Effector memory CD4-positive, alpha-beta T cell (primary cell): ENCODE measurements around the gene INF2.
"Not testable (repeated sequence)": the region's sequence is repeated elsewhere in the genome, so short reads cannot be mapped to it uniquely, and the experiment has no call there.

ENCODE experiments used
- DNase-seq, 3 donors: peaks; one replicate each; pipeline ENCODE4 v3.0.0-alpha.2; 2020
- H3K27ac ChIP-seq: 2 replicates; pipeline ENCODE4 v1.7.0; 2013; ENCODE audit warnings: mild to moderate bottlenecking, low read length, moderate library complexity; ENCODE audit not compliant: insufficient read depth, poor library complexity, severe bottlenecking
- H3K27me3 ChIP-seq: replicated peaks from 2 replicates; pipeline ENCODE4 v1.7.0; 2013; ENCODE audit warnings: mild to moderate bottlenecking, low read length; ENCODE audit not compliant: insufficient read depth, control insufficient read depth, poor library complexity, severe bottlenecking
- H3K36me3 ChIP-seq: 2 replicates; pipeline ENCODE4 v1.7.0; 2013; ENCODE audit warnings: mild to moderate bottlenecking, low read length, moderate library complexity; ENCODE audit not compliant: control insufficient read depth, insufficient read depth
- H3K4me1 ChIP-seq: 2 replicates; pipeline ENCODE4 v1.7.0; 2013; ENCODE audit warnings: low read length, mild to moderate bottlenecking; ENCODE audit not compliant: control insufficient read depth, insufficient read depth, poor library complexity, severe bottlenecking
- H3K4me3 ChIP-seq: 2 replicates; pipeline ENCODE4 v1.7.0; 2013; ENCODE audit warnings: low read length, low read depth, mild to moderate bottlenecking; ENCODE audit not compliant: insufficient read depth, poor library complexity, severe bottlenecking
- H3K9me3 ChIP-seq: 2 replicates; pipeline ENCODE4 v1.7.0; 2013; ENCODE audit warnings: mild to moderate bottlenecking, low read length, moderate library complexity; ENCODE audit not compliant: control insufficient read depth

Gene INF2

DNA sequence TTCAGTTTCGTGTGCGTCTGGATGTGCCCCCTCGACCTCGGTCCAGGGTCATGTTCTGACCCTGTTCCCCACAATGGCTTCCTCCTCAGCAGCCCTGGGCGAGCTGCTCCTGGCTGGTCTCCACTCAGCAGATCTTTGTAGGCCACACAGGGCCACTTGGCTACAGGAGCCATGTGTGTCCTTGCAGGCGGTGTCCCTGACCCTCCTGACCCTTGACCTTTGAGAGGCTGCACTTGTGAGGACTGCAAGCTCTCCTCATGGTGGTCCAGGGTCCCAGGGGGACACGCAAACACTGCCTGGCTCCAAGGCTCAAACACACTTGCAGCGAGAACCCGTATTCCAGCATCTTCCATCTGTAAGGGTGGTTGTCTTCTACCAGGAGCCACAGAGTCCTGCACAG lies 56.0 kb downstream of the INF2 start:
- H3K4me3 ChIP-seq, result no peak overlapping the region
- H3K27me3 ChIP-seq, result no peaks in the 10 kb centered on the region
- H3K9me3 ChIP-seq, result no peaks in the 10 kb centered on the region
- DNase-seq, result no peak
- H3K4me1 ChIP-seq, result peaks cover 3% of the 10 kb centered on the region
- H3K27ac ChIP-seq, result no peak overlapping the region
- H3K36me3 ChIP-seq, result no peaks in the 10 kb centered on the region

DNA sequence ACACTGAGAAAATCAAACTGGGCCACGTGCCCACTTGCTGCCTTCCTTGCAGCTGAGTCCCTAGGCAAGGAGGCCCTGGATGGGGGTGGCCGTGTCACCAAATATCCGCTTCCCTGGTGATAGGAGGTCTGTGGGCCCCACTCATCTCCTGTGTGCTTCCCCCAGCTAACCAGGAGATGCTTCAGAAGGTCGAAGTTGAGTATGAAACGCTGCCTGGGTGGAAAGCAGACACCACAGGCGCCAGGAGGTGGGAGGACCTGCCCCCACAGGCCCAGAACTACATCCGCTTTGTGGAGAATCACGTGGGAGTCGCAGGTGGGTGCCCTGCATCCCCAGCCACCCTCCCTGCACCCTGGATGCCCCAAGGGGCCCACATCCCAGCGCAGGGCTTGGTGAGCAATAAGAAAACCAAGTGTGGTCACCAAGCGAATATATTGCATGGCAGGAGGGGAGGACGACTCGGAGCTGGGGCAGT lies 56.7 kb downstream of the INF2 start:
- Histone ChIP-seq H3K27me3 (no peaks in the 10 kb centered on the region), H3K9me3 (no peaks in the 10 kb centered on the region), H3K4me3 (no peak overlapping the region), H3K4me1 (peaks cover 3% of the 10 kb centered on the region), H3K27ac (no peak overlapping the region), H3K36me3 (no peaks in the 10 kb centered on the region)
- no peak for DNase-seq

DNA sequence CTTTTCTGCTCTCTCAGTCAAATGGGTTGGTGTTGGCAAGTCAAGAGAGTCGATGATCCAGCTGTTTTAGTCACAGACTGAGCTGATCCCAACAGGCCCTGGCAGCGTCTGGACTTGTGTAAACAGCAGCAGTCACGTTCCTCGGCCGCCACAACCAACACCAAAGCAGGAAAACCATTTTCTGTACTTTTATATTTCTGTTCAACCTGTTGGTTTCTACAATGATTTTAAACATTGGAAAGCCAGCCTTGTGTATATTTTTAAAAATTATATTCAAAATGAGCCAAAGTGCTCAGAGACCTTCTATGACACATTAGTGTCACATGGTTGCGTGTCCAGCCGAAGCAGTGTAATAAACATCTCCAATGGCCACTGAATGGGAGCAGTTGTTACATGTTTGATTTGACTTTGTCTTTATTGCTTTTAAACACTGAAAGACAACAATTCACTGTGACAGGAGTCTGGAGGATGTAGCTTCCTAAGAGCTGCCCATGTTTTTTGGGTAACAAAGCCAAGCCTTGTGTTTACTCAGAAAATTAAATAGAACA lies 57.6 kb downstream of the INF2 start:
- Histone ChIP-seq H3K27ac (no peak overlapping the region), H3K27me3 (no peaks in the 10 kb centered on the region), H3K4me3 (no peak overlapping the region), H3K36me3 (no peaks in the 10 kb centered on the region), H3K4me1 (peaks cover 5% of the 10 kb centered on the region), H3K9me3 (no peaks in the 10 kb centered on the region)
- no peak for DNase-seq

DNA sequence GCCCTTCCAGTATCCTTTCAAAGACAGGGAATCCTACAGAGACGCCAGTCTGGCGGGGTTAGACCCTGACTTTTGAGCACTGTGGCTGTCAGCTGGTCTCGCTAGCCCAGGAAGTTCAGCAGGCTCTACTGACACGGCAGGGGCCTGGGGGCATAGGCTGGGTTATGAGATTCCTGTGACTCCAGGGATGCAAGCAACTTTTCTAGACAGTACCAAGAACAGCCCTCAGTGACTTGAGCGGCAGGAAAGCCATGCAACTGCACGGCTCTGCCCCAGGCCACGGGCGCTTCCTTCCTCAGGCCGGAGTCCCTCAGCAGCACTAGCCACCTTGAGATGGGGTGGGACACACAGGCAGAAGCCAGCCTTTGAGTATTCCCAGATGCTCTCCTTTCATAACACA lies 58.5 kb downstream of the INF2 start:
- H3K4me3 ChIP-seq, result no peak overlapping the region
- DNase-seq, result no peak
- H3K27ac ChIP-seq, result no peak overlapping the region
- H3K9me3 ChIP-seq, result no peaks in the 10 kb centered on the region
- H3K27me3 ChIP-seq, result no peaks in the 10 kb centered on the region
- H3K36me3 ChIP-seq, result no peaks in the 10 kb centered on the region
- peaks cover 7% of the 10 kb centered on the region for H3K4me1 ChIP-seq

DNA sequence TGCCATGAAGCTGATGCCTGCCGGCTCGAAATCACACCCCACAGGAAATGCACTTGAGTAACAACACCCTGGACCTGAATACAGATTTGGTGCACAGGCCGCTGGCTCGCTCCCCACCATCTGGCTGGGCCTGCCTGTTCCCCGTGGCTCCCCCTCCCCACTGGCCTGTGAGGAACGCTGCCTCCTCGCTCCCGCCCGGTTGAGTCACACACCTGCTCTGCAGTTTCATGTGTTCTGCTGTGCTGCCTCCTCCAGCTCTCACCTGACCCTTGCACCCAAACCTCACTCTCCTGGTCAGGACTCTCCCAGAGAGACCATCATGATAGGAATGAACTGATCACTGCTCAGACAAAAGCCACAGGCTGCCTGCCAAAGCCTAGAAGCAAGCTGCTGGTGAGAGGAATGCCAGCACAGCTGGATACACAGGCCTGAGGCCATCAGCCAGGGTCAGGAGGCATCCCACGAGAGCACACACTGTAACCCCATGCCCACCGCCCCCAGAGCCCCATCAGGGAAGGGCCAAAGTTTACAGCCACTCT lies 59.8 kb downstream of the INF2 start:
- Histone ChIP-seq H3K9me3 (no peaks in the 10 kb centered on the region), H3K27ac (no peak overlapping the region), H3K4me3 (no peak overlapping the region), H3K36me3 (no peaks in the 10 kb centered on the region), H3K4me1 (peaks cover 13% of the 10 kb centered on the region), H3K27me3 (no peaks in the 10 kb centered on the region)
- DNase-seq, result no peak

DNA sequence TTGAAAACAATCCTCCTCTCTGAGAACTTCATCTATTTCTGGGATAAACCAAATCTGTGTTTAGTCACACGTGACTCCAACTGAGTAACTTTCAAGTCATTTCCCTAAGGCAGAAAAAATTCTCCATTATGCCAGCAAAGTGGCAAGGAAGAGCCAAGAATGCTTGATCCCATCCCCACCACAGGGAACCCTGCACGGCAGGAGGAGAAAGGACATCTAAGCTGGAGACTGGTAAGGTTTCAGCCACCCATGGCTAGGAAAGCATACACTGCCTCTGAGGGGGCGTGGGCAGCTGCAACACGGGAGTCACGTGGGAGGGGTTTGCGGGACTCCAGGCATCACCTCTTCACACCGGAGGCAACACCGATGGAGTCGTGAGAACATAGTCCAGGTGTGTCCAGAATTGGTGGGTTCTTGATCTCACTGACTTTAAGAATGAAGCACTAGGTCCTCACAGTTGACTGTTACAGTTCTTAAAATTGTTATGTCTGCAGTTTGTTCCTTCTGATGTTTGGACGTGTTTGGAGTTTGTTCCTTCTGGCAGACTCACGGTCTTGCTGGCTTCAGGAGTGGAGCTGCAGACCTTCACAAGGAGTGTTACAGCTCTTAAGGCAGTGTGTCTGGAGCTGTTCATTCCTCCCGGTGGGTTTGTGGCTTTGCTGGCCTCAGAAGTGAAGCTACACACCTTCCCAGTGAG lies 60.8 kb downstream of the INF2 start:
- peaks cover 23% of the 10 kb centered on the region for H3K4me1 ChIP-seq
- H3K27me3 ChIP-seq, result no peaks in the 10 kb centered on the region
- H3K4me3 ChIP-seq, result no peak overlapping the region
- no peaks in the 10 kb centered on the region for H3K36me3 ChIP-seq
- H3K27ac ChIP-seq, result no peak overlapping the region
- no peaks in the 10 kb centered on the region for H3K9me3 ChIP-seq
- DNase-seq, result no peak

DNA sequence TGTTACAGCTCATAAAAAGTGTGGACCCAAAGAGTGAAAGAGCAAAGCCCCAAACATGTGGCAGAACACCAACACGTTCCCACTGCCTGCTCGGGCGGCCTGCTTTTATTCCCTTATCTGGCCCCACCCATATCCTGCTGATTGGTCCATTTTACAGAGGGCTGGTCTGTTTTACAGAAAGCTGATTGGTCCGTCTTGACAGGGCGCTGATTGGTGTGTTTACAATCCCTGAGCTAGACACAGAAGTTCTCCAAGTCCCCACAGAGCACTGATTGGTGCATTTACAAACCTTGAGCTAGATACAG lies 61.3 kb downstream of the INF2 start:
- H3K4me3 ChIP-seq, H3K27ac ChIP-seq, H3K27me3 ChIP-seq, H3K36me3 ChIP-seq, DNase-seq, H3K9me3 ChIP-seq: not testable (repeated sequence)
- H3K4me1 ChIP-seq, result peaks cover 24% of the 10 kb centered on the region

DNA sequence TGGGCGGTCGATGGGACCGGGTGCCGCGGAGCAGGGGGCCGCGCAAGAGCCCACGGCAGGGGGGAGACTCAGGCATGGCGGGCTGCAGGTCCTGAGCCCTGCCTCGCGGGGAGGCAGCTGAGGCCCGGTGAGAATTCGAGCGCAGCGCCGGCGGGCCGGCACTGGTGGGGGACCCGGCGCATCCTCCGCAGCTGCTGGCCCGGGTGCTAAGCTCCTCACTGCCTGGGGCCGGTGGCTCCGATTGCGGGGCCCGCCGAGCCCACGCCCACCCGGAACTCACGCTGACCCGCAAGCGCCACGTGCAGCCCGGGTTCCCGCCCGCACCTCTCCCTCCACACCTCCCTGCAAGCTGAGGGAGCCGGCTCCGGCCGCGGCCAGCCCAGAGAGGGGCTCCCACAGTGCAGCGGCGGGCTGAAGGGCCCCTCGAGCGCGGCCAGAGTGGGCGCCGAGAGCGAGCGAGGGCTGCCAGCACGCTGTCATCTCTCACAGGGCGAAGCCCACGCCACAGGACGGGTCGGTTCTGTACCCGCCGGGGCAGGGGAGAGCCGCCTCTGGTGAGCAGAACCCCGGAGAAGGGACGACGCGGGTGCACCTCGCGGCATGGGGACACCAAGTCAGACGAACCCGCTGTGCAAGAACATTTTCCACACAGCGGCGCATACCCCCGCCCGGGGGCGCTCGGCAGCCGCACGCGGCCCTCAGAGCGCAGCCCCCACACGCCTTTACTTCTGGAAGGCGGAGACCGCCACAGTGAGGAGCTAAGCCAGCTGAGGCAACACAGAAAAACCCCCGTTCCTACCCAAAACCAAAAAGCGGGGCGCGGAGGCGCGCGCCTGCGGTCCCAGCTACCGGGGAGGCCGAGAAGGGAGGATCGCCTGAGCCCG lies 62.4 kb downstream of the INF2 start:
- peaks cover 12% of the 10 kb centered on the region for H3K36me3 ChIP-seq
- H3K27me3 ChIP-seq, result no peaks in the 10 kb centered on the region
- H3K27ac ChIP-seq, result peak overlapping the region; percentile 84
- no peaks in the 10 kb centered on the region for H3K9me3 ChIP-seq
- H3K4me1 ChIP-seq, result peaks cover 22% of the 10 kb centered on the region
- peak overlapping the region; percentile 90 for H3K4me3 ChIP-seq
- peak in 1 of 3 donors; percentile 8 for DNase-seq

DNA sequence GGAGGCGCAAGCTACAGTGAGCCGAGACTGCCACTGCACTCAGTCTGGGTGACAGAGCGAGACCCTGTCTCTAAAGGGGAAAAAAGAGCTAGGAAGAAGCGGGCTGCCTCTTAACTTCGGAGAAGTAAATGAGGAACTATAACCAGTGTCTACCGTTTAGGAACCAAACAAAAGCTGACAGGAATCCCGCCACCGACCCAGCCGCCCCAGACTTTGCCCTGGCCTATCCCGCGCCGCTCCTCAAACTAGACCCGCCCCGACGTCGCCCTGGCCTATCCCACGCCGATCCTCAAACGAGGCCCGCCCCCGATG lies 63.0 kb downstream of the INF2 start:
- DNase-seq, result no peak
- Histone ChIP-seq H3K9me3 (no peaks in the 10 kb centered on the region), H3K27me3 (no peaks in the 10 kb centered on the region), H3K4me3 (peak overlapping the region; percentile 90), H3K36me3 (peaks cover 18% of the 10 kb centered on the region), H3K27ac (peak overlapping the region; percentile 84), H3K4me1 (peaks cover 22% of the 10 kb centered on the region)
